PC-3 (cell line): ENCODE results near the gene TIMM44.

Experiments
- CTCF ChIP-seq: fragments of 300-600 bp; sonication (generic); conservative IDR thresholded peaks from 2 replicates; pipeline ENCODE4 v1.5.1; 2017; ENCODE audit warnings: antibody characterized with exemption, low read depth, mild to moderate bottlenecking, low read length
- EZH2 ChIP-seq: fragments of 300-600 bp; sonication (generic); IDR thresholded peaks from one replicate; pipeline ENCODE4 v1.6.1; 2017; ENCODE audit warnings: antibody characterized with exemption, mild to moderate bottlenecking, low read length; ENCODE audit not compliant: unreplicated experiment

- TF ChIP-seq CTCF (no peak), EZH2 (no peak)
These were observed 23.6 kb downstream of the TIMM44 start, which contains the start of gene SNAPC2 for GRCh38 chr19:7919610-7920518.
